AG09309 (cell line): ENCODE measurements around the gene MX2.

Source experiments
- DNase-seq: peaks from one replicate; pipeline ENCODE4 v3.0.0-alpha.2; 2010; ENCODE audit warnings: low read depth
- H3K4me3 ChIP-seq: 2 replicates; pipeline ENCODE4 v1.5.1; 2011; ENCODE audit warnings: mild to moderate bottlenecking, low read depth, low read length, moderate library complexity; ENCODE audit not compliant: control insufficient read depth
- TF ChIP-seq, protein P1 (sequence below): IDR thresholded peaks from 2 replicates; pipeline ENCODE4 v1.5.1; 2011; ENCODE audit warnings: mild to moderate bottlenecking, low read depth, low read length, inconsistent platforms; ENCODE audit not compliant: insufficient read depth, control insufficient read depth; ENCODE audit errors: missing control alignments

The MX2 gene

DNA sequence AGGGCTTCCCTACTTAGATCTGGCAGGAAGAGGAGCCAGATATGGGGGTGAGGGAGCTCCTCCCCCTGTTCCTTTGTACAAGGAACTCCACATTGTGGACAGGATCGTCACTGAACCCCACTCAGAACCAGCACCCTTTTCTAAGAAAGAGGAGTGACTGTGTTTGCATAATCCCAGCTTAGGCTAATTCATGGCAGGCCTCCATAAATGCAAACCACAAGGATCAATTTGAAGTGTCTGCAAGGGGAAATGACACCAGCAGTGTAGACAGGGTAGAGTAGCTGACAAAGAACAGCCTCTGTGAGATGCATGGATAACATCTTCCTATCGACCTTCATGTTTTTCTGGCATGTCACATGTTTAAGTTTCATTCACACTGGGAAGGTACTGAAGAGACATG, 75.9 kb downstream of the MX2 start:
- TF ChIP-seq, protein P1, sequence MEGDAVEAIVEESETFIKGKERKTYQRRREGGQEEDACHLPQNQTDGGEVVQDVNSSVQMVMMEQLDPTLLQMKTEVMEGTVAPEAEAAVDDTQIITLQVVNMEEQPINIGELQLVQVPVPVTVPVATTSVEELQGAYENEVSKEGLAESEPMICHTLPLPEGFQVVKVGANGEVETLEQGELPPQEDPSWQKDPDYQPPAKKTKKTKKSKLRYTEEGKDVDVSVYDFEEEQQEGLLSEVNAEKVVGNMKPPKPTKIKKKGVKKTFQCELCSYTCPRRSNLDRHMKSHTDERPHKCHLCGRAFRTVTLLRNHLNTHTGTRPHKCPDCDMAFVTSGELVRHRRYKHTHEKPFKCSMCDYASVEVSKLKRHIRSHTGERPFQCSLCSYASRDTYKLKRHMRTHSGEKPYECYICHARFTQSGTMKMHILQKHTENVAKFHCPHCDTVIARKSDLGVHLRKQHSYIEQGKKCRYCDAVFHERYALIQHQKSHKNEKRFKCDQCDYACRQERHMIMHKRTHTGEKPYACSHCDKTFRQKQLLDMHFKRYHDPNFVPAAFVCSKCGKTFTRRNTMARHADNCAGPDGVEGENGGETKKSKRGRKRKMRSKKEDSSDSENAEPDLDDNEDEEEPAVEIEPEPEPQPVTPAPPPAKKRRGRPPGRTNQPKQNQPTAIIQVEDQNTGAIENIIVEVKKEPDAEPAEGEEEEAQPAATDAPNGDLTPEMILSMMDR = no peak
- no peak for DNase-seq
- no peak overlapping the region for H3K4me3 ChIP-seq

DNA sequence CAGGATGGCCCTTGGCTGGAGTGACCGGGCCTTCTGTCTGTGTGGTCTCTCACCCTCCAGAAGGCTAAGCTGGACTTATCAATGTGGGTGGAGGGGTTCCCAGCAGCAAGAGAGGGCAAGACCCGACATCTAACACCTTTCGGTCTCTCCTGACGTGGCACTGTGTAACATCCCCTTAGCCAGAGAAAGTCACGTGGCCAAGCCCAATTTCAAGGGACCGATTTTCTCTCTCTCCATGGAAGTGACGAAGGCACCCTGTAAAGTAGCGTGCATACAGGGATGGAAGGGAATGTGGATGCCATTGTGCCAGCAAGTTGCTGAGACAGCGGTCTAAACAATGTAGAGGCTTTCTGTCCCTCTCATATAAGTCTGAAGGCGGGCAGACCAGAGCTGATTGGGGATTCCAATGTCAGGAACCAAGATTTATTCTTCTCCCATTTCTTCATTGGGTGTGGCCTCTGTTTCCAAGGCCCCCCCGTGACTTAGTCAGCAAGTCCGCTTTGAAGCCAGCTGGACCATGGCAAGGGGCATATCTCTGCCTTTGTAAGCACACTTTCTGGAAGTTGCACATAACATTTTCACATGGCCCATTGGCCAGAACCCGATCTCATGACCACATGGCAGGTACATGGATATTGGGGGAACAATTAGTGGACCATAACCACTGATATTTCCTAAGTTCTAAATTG, 76.7 kb downstream of the MX2 start:
- no peak for DNase-seq
- no peak overlapping the region for H3K4me3 ChIP-seq
- TF ChIP-seq, protein P1 = no peak

DNA sequence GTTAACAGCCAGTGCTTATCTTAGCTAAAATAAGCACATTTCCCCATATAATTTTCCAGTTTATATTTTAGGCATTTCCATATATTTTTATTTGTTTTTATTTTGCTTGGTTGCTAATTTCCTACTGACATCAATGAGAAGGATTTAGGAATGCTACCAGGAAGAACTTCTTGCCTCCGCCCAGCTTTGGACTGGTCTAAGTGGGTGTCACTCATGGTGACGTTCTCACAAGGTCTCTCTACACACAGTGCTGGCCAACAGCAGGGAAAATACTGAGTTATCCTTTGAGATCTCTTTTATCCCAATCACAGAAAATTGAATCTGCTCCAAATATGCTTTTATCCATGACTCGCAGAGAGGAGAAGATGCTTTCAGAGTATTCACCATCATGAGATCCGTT, 77.4 kb downstream of the MX2 start:
- no peak for DNase-seq
- TF ChIP-seq, protein P1 = no peak
- H3K4me3 ChIP-seq = no peak overlapping the region

DNA sequence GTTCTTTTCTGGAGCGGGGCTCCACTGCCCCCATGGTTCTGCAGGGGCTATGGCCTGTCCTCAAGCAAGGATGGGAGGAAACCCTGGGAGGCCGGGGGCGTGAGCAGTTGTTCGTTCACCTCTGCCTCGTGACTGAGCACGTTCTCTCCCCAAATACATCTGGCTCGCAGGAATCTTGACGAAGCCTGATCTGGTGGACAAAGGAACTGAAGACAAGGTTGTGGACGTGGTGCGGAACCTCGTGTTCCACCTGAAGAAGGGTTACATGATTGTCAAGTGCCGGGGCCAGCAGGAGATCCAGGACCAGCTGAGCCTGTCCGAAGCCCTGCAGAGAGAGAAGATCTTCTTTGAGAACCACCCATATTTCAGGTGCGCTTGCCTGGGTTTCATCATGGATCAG, 79.7 kb downstream of the MX2 start:
- TF ChIP-seq, protein P1 = no peak
- no peak for DNase-seq
- no peak overlapping the region for H3K4me3 ChIP-seq

DNA sequence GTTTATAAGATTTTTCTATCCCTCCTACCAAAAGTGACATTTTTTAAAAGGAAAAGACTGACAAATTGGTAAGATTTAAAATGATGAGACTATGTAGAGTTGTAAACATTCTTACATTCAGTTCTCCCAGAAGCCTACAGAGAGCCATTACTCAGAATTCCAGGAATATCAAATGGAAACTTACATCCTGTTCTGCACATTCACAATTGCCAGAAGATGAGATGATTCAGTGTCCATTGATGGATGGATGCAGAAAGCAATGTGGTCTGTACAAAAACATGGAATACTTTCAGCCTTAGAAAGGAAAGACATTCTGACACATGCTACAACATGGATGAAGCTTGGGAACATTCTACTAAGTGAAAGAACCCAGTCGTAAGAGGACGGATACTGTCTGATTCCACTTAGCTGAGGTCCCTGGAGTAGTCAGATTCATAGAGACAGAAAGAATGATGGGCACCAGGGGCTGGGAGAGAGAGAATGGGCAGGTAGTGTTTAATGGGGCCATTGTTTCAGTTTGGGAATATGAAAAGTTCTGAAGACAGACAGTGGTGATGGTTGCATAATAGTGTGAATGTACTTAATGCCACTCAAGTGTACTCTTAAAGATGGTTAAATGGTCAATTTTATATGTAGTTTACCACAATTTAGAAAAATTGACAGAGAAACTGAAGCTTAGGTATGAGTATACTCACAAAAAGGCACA, 80.8 kb downstream of the MX2 start:
- TF ChIP-seq, protein P1 = no peak
- H3K4me3 ChIP-seq = no peak overlapping the region
- DNase-seq = no peak

GRCh38 chr21:41443562-41443961, 81.7 kb downstream of the MX2 start:
- no peak overlapping the region for H3K4me3 ChIP-seq
- DNase-seq = no peak
- TF ChIP-seq, protein P1 = no peak
